Thyroid gland (tissue), 4 donors: ENCODE results near the gene SNORC. TPM values are rescaled to one million over a fixed set of nuclear protein-coding genes. Genes with fewer than 3 reads are reported as not detected.
A peak's percentile ranks its signal among the peaks of the same experiment; 100 is the strongest.

ENCODE experiments used
- DNase-seq, 2 donors: peaks; one replicate each; pipeline ENCODE4 v3.0.0-alpha.2; 2019
- H3K27ac ChIP-seq, 3 donors: fragments of 200-600 bp; sonication (generic); 1 replicate in 2 of 3; 2 replicates in 1 of 3; pipeline ENCODE4 v1.5.1; 2016 to 2019; ENCODE audit warnings: mild to moderate bottlenecking in 1 of 3, moderate library complexity in 1 of 3
- H3K27me3 ChIP-seq: fragments of 200-600 bp; sonication (generic); one replicate; pipeline ENCODE4 v1.5.1; 2019
- H3K36me3 ChIP-seq, 2 donors: fragments of 200-600 bp; sonication (generic); one replicate each; pipeline ENCODE4 v1.5.1; 2016 to 2019
- H3K4me1 ChIP-seq, 2 donors: fragments of 200-600 bp; sonication (generic); one replicate each; pipeline ENCODE4 v1.5.1; 2017 to 2019
- H3K4me3 ChIP-seq, 3 donors: fragments of 200-600 bp; sonication (generic); replicated peaks in 1 of 3; 1 replicate in 2 of 3; 2 replicates in 1 of 3; pipeline ENCODE4 v1.5.1; 2016; ENCODE audit warnings: mild to moderate bottlenecking in 1 of 3
- H3K9me3 ChIP-seq: fragments of 200-600 bp; sonication (generic); one replicate; pipeline ENCODE4 v1.5.1; 2017
- CTCF ChIP-seq, 6 experiments: fragments of 200-600 bp in 3 of 6; fragments of 450-650 bp in 3 of 6; sonication (generic) in 3 of 6; IDR thresholded peaks; one replicate each; pipeline ENCODE4 v1.5.1; 2016 to 2019; ENCODE audit warnings: antibody characterized with exemption in 6 of 6, mild to moderate bottlenecking in 2 of 6, inconsistent platforms in 1 of 6, moderate library complexity in 1 of 6
- POLR2A ChIP-seq, 2 donors: fragments of 450-650 bp; IDR thresholded peaks; one replicate each; pipeline ENCODE4 v1.6.1; 2017; ENCODE audit warnings: antibody characterized with exemption in 2 of 2, mild to moderate bottlenecking in 2 of 2, moderate library complexity in 1 of 2
- WGBS, 2 donors: methylation state at CpG; one replicate each; pipeline ENCODE4 v1.1.5; 2017; 5-methylcytosine and 5-hydroxymethylcytosine counted together
- intact Hi-C: fragments of 100-400 bp; cut with DNase I; formaldehyde crosslinking; loops from one replicate; pipeline ENCODE4 v1.15.1; 2023
- total RNA-seq, 4 donors: library from RNA; depleted of rRNA; stranded (reverse); fragments of >200 nt; gene quantifications; one replicate each; pipeline ENCODE4 v1.2.3, GENCODE V29; 2016

The SNORC gene
- total RNA-seq, 4 donors from 2014 or later: 0.45 to 1.9 (median 0.79) TPM; not detected in 1

GRCh38 chr2:232875256-232876121 is 5.4 kb downstream of the SNORC start:
- H3K9me3 ChIP-seq: no peaks in the 10 kb centered on the region
- intact Hi-C loops: no loop called here
- 48 to 50% methylated on average over 15 of the region's 37 CpGs for WGBS, 2 donors
- peaks cover 5 to 16% of the 10 kb centered on the region in 2 donors for H3K4me1 ChIP-seq
- H3K36me3 ChIP-seq: no peaks in the 10 kb centered on the region
- DNase-seq: no peak
- no peaks in the 10 kb centered on the region for H3K27me3 ChIP-seq
- H3K4me3 ChIP-seq: peak overlapping the region in 1 of 3 donors; percentile 19
- no peak overlapping the region for H3K27ac ChIP-seq
- no peak for TF ChIP-seq POLR2A (IDR thresholded peaks at IDR 0.05)
- no peak for TF ChIP-seq CTCF (IDR thresholded peaks at IDR 0.05)

- Histone ChIP-seq H3K36me3 (no peaks in the 10 kb centered on the region), H3K4me1 (peaks cover 5 to 16% of the 10 kb centered on the region in 2 donors), H3K4me3 (peak overlapping the region in 2 of 3 donors; percentile 10 to 19), H3K27ac (no peak overlapping the region), H3K9me3 (no peaks in the 10 kb centered on the region), H3K27me3 (no peaks in the 10 kb centered on the region)
- 5% methylated on average over 4 of the region's 119 CpGs; no CpG with 5 or more reads in 1 of the 2 donors for WGBS, 2 donors
- intact Hi-C loops: no loop called here
- TF ChIP-seq POLR2A (IDR thresholded peaks at IDR 0.05) (no peak), CTCF (IDR thresholded peaks at IDR 0.05) (no peak)
- DNase-seq: peak; percentile 23 to 27
Measured at GRCh38 chr2:232876161-232876977, 6.3 kb downstream of the SNORC start.

- H3K4me3 ChIP-seq: peak overlapping the region in 1 of 3 donors; percentile 19
- H3K9me3 ChIP-seq: no peaks in the 10 kb centered on the region
- no peaks in the 10 kb centered on the region for H3K27me3 ChIP-seq
- H3K27ac ChIP-seq: no peak overlapping the region
- TF ChIP-seq POLR2A (IDR thresholded peaks at IDR 0.05) (no peak), CTCF (IDR thresholded peaks at IDR 0.05) (no peak)
- no peaks in the 10 kb centered on the region for H3K36me3 ChIP-seq
- 10 to 52% methylated on average over 3 to 4 of the region's 21 CpGs for WGBS, 2 donors
- intact Hi-C loops: no loop called here
- DNase-seq: no peak
- H3K4me1 ChIP-seq: peaks cover 5 to 16% of the 10 kb centered on the region in 2 donors
Measured at GRCh38 chr2:232876978-232877441, 6.9 kb downstream of the SNORC start.

- intact Hi-C loops: no loop called here
Measured at GRCh38 chr2:232877940-232878511, 8.0 kb downstream of the SNORC start.

More at GRCh38 chr2:232877940-232878511, 8.0 kb downstream of the SNORC start:
- H3K4me1 ChIP-seq: peaks cover 5 to 16% of the 10 kb centered on the region in 2 donors
- WGBS, 2 donors: 93 to 96% methylated on average over 7 to 11 of the region's 13 CpGs
- no peak overlapping the region for H3K4me3 ChIP-seq
- H3K36me3 ChIP-seq: no peaks in the 10 kb centered on the region
- DNase-seq: no peak
- no peaks in the 10 kb centered on the region for H3K27me3 ChIP-seq
- H3K9me3 ChIP-seq: no peaks in the 10 kb centered on the region
- no peak overlapping the region for H3K27ac ChIP-seq
- TF ChIP-seq CTCF (IDR thresholded peaks at IDR 0.05) (no peak), POLR2A (IDR thresholded peaks at IDR 0.05) (no peak)
